Superior temporal gyrus (tissue), 1 donor: Measurements from ENCODE around the gene GPC2.
"Not testable (repeated sequence)": the region's sequence is repeated elsewhere in the genome, so short reads cannot be mapped to it uniquely, and the experiment has no call there.

Experiments used
- DNase-seq: peaks from one replicate; pipeline ENCODE4 v3.0.0-alpha.2; 2016; ENCODE audit errors: extremely low spot score

Gene GPC2

GRCh38 chr7:100152404-100152803 lies 24.8 kb downstream of the GPC2 start:
- DNase-seq = no peak

- DNase-seq = peak; percentile 100
Observed at GRCh38 chr7:100148559-100149328, 28.4 kb downstream of the GPC2 start, which contains the start of gene LAMTOR4. Gene LAMTOR4, plus strand, starts transcription at chr7:100148918. Its CDS starts 55 bp downstream, at chr7:100148973.

- no peak for DNase-seq
Observed at GRCh38 chr7:100148225-100148558, 29.0 kb downstream of the GPC2 start.

GRCh38 chr7:100147278-100147677 lies 29.9 kb downstream of the GPC2 start:
- DNase-seq = no peak

- not testable (repeated sequence) for DNase-seq
Observed at GRCh38 chr7:100146350-100146749, 30.8 kb downstream of the GPC2 start.

GRCh38 chr7:100142461-100142860 lies 34.7 kb downstream of the GPC2 start:
- no peak for DNase-seq

- no peak for DNase-seq
Observed at GRCh38 chr7:100141555-100141949, 35.6 kb downstream of the GPC2 start.

GRCh38 chr7:100137851-100138760 lies 39.1 kb downstream of the GPC2 start:
- no peak for DNase-seq

GRCh38 chr7:100132697-100133151 lies 44.5 kb downstream of the GPC2 start:
- peak; percentile 52 for DNase-seq

GRCh38 chr7:100132126-100132525 lies 45.1 kb downstream of the GPC2 start:
- DNase-seq = no peak

- peak; percentile 83 for DNase-seq
Observed at GRCh38 chr7:100130608-100131453, 46.4 kb downstream of the GPC2 start.

- not testable (repeated sequence) for DNase-seq
Observed at GRCh38 chr7:100130220-100130607, 47.0 kb downstream of the GPC2 start.

GRCh38 chr7:100128637-100128963 lies 48.6 kb downstream of the GPC2 start:
- no peak for DNase-seq

GRCh38 chr7:100127866-100128636 lies 49.1 kb downstream of the GPC2 start:
- DNase-seq = no peak

GRCh38 chr7:100126931-100127865 lies 50.0 kb downstream of the GPC2 start, which contains the start of gene MBLAC1:
Gene MBLAC1, plus strand, starts transcription at chr7:100126967. Its CDS starts 429 bp downstream, at chr7:100127396.
- DNase-seq = peak; percentile 93

- no peak for DNase-seq
Observed at GRCh38 chr7:100126239-100126930, 50.8 kb downstream of the GPC2 start.

GRCh38 chr7:100124301-100125230 lies 52.6 kb downstream of the GPC2 start:
- no peak for DNase-seq

GRCh38 chr7:100122568-100122967 lies 54.6 kb downstream of the GPC2 start:
- DNase-seq = no peak
